OCI-LY1 (cell line): ENCODE measurements around the gene GUCA2B.

Source experiments
- H2AFZ ChIP-seq: fragments of 200-600 bp; sonication (generic), shearing (Covaris generic); 2 replicates; pipeline ENCODE4 v1.6.0; 2014; ENCODE audit warnings: antibody characterized with exemption, mild to moderate bottlenecking, low read length
- H3F3A ChIP-seq: fragments of 200-600 bp; sonication (generic), shearing (Covaris generic); 2 replicates; pipeline ENCODE4 v1.6.0; 2014; ENCODE audit warnings: mild to moderate bottlenecking, antibody characterized with exemption, low read length, moderate library complexity; ENCODE audit not compliant: insufficient read depth
- H3K27ac ChIP-seq: fragments of 200-600 bp; sonication (generic); 2 replicates; pipeline ENCODE4 v1.5.1; 2014; ENCODE audit warnings: low read length, mixed run types, mild to moderate bottlenecking, low read depth; ENCODE audit not compliant: poor library complexity, severe bottlenecking
- H3K27me3 ChIP-seq: fragments of 200-600 bp; sonication (generic); 2 replicates; pipeline ENCODE4 v1.6.0; 2014; ENCODE audit warnings: antibody characterized with exemption, mild to moderate bottlenecking, low read length, moderate library complexity; ENCODE audit not compliant: insufficient read depth
- H3K36me3 ChIP-seq: fragments of 200-600 bp; sonication (generic); 2 replicates; pipeline ENCODE4 v1.6.1; 2014; ENCODE audit warnings: mild to moderate bottlenecking, antibody characterized with exemption, low read length, moderate library complexity, mixed read lengths; ENCODE audit not compliant: insufficient read depth
- H3K4me1 ChIP-seq: fragments of 200-600 bp; sonication (generic); 2 replicates; pipeline ENCODE4 v1.5.1; 2014; ENCODE audit warnings: mild to moderate bottlenecking, low read length, moderate library complexity; ENCODE audit not compliant: insufficient read depth, severe bottlenecking
- H3K4me2 ChIP-seq: fragments of 200-600 bp; sonication (generic), shearing (Covaris generic); 2 replicates; pipeline ENCODE4 v1.6.1; 2014; ENCODE audit warnings: low read length
- H3K4me3 ChIP-seq: fragments of 200-600 bp; sonication (generic); 2 replicates; pipeline ENCODE4 v1.5.1; 2014; ENCODE audit warnings: low read length, low read depth, mild to moderate bottlenecking, mixed read lengths; ENCODE audit not compliant: poor library complexity, severe bottlenecking
- H3K79me2 ChIP-seq: fragments of 200-600 bp; shearing (Covaris generic); 2 replicates; pipeline ENCODE4 v1.6.1; 2016; ENCODE audit warnings: mixed run types, low read length, mixed read lengths; ENCODE audit not compliant: insufficient read depth
- H3K9ac ChIP-seq: fragments of 200-600 bp; sonication (generic), shearing (Covaris generic); 2 replicates; pipeline ENCODE4 v1.6.1; 2014; ENCODE audit warnings: mild to moderate bottlenecking, low read length, mixed read lengths
- H3K9me2 ChIP-seq: fragments of 200-600 bp; sonication (generic), shearing (Covaris generic); 2 replicates; pipeline ENCODE4 v1.6.1; 2014; ENCODE audit warnings: low read depth, mild to moderate bottlenecking, low read length, mixed read lengths
- H3K9me3 ChIP-seq: fragments of 200-600 bp; shearing (Covaris generic); 2 replicates; pipeline ENCODE4 v1.6.1; 2014; ENCODE audit warnings: low read length, mixed read lengths
- H4K20me1 ChIP-seq: fragments of 200-600 bp; sonication (generic), shearing (Covaris generic); 2 replicates; pipeline ENCODE4 v1.6.0; 2016; ENCODE audit warnings: mild to moderate bottlenecking, low read length; ENCODE audit not compliant: insufficient read depth
- EZH2 ChIP-seq: fragments of 200-600 bp; sonication (generic), shearing (Covaris generic); IDR thresholded peaks from 2 replicates; pipeline ENCODE4 v1.8.0; 2017; ENCODE audit warnings: borderline replicate concordance, mixed run types, mild to moderate bottlenecking, antibody characterized with exemption, low read length, moderate library complexity, mixed read lengths
- TF ChIP-seq, protein P1 (sequence below): fragments of 200-600 bp; sonication (generic), shearing (Covaris generic); IDR thresholded peaks from 2 replicates; pipeline ENCODE4 v1.5.1; 2017; ENCODE audit warnings: mild to moderate bottlenecking, antibody characterized with exemption, low read length, moderate library complexity, mixed read lengths

Gene GUCA2B

DNA sequence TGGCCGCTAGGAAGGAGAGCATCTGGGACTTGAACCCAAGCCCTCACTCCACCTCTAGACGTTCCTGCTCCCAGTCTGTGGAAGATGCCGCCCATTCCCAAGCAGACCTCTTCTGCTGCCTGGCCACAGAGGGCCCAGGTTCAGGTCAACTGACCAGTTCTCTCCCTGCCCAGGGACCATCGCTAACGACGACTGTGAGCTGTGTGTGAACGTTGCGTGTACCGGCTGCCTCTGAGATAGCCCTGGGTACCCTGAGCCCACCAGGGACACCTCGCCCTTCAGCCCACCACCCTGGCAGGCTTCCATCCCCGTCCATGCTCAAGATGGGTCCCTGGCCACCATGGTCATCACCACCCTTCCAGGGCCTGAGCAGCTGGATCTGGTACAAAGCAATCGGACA lies 2.2 kb downstream of the GUCA2B start:
- Histone ChIP-seq H3K9ac (no peak overlapping the region), H3F3A (no peaks in the 10 kb centered on the region)

DNA sequence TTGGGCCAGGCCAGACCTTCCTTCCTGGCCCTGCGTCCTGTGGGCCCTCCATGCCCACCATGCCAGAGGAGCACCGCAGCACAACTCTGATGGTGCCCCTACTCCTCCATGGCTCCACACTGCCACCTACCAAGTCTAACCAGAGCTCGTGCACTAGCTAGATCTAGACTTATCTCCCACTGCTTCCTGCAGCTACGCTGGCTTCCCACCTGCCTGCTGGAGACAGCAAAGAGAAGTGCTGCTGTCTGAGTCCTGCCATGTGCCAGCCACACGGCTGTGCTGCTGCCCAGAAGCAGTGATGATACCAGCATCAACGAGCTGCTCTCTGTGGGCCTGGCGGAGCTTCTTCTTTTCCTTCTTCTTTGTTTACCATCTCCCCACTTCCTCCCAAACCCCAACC lies 4.5 kb downstream of the GUCA2B start:
- H3F3A ChIP-seq = no peaks in the 10 kb centered on the region
- no peak for TF ChIP-seq EZH2
- TF ChIP-seq, protein P1, sequence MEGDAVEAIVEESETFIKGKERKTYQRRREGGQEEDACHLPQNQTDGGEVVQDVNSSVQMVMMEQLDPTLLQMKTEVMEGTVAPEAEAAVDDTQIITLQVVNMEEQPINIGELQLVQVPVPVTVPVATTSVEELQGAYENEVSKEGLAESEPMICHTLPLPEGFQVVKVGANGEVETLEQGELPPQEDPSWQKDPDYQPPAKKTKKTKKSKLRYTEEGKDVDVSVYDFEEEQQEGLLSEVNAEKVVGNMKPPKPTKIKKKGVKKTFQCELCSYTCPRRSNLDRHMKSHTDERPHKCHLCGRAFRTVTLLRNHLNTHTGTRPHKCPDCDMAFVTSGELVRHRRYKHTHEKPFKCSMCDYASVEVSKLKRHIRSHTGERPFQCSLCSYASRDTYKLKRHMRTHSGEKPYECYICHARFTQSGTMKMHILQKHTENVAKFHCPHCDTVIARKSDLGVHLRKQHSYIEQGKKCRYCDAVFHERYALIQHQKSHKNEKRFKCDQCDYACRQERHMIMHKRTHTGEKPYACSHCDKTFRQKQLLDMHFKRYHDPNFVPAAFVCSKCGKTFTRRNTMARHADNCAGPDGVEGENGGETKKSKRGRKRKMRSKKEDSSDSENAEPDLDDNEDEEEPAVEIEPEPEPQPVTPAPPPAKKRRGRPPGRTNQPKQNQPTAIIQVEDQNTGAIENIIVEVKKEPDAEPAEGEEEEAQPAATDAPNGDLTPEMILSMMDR = peak; percentile 19; the same call in 1 of the 2 replicates
- H2AFZ ChIP-seq = no peak overlapping the region
- no peak overlapping the region for H3K4me2 ChIP-seq
- no peaks in the 10 kb centered on the region for H3K9me2 ChIP-seq
- no peaks in the 10 kb centered on the region for H3K79me2 ChIP-seq
- no peaks in the 10 kb centered on the region for H3K4me1 ChIP-seq
- H4K20me1 ChIP-seq = no peaks in the 10 kb centered on the region
- H3K9me3 ChIP-seq = no peaks in the 10 kb centered on the region
- H3K9ac ChIP-seq = no peak overlapping the region
- H3K27ac ChIP-seq = no peak overlapping the region
- H3K36me3 ChIP-seq = no peaks in the 10 kb centered on the region
- no peak overlapping the region for H3K4me3 ChIP-seq
- no peaks in the 10 kb centered on the region; the same call in 1 of the 2 replicates for H3K27me3 ChIP-seq

More for the DNA sequence above, 2.2 kb downstream of the GUCA2B start:
- H4K20me1 ChIP-seq = no peaks in the 10 kb centered on the region
- no peaks in the 10 kb centered on the region for H3K9me2 ChIP-seq
- H3K4me1 ChIP-seq = no peaks in the 10 kb centered on the region
- H3K4me3 ChIP-seq = no peak overlapping the region
- H3K79me2 ChIP-seq = no peaks in the 10 kb centered on the region
- no peaks in the 10 kb centered on the region for H3K9me3 ChIP-seq
- TF ChIP-seq, protein P1 = no peak
- no peak for TF ChIP-seq EZH2
- no peaks in the 10 kb centered on the region for H3K36me3 ChIP-seq
- H3K4me2 ChIP-seq = no peak overlapping the region
- H3K27ac ChIP-seq = no peak overlapping the region
- H3K27me3 ChIP-seq = no peaks in the 10 kb centered on the region
- no peak overlapping the region for H2AFZ ChIP-seq

DNA sequence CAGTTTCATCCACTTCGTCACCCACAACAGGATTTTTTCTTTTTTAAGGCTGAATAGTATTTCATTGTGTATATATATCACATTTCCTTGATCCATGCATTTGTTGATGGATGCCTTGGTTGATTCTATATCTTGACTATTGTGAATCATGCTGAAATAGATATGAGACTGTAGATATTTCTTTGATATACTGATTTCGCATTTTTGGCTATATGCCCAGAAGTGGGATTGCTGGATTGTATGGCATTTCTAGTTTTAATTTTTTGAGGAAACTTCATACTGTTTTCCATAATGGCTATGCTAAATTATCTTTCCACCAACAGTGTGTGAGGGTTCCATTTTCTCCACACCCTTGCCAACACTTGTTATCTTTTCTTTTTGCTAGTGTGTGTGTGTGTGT lies 5.0 kb downstream of the GUCA2B start:
- H3K79me2 ChIP-seq = no peaks in the 10 kb centered on the region
- no peak overlapping the region for H2AFZ ChIP-seq

More for the DNA sequence above, 5.0 kb downstream of the GUCA2B start:
- Histone ChIP-seq H3K36me3 (no peaks in the 10 kb centered on the region), H3F3A (no peaks in the 10 kb centered on the region), H3K4me2 (no peak overlapping the region), H3K4me3 (no peak overlapping the region), H3K27ac (no peak overlapping the region), H3K9me3 (no peaks in the 10 kb centered on the region), H3K4me1 (no peaks in the 10 kb centered on the region), H3K9me2 (no peaks in the 10 kb centered on the region), H4K20me1 (no peaks in the 10 kb centered on the region), H3K9ac (no peak overlapping the region), H3K27me3 (no peaks in the 10 kb centered on the region; the same call in 1 of the 2 replicates)
- TF ChIP-seq EZH2 = no peak
- TF ChIP-seq, protein P1 = no peak
